Stimulated activated naive CD8-positive, alpha-beta T cell treated with anti-CD3 and anti-CD28 coated beads, Interleukin-15, Interleukin-2, amounts not matched to agents 100 ng/mL and 50 ng/mL, for 24 hours (primary cell): ENCODE data around the gene PDE6B.

ENCODE experiments used
- H3K27ac Mint-ChIP-seq: one replicate; pipeline ENCODE4 v1.8.0; 2021; ENCODE audit warnings: mild to moderate bottlenecking, mixed read lengths
- H3K27me3 Mint-ChIP-seq: one replicate; pipeline ENCODE4 v1.8.0; 2021; ENCODE audit warnings: mixed read lengths
- H3K36me3 Mint-ChIP-seq: one replicate; pipeline ENCODE4 v1.8.0; 2021; ENCODE audit warnings: low read depth, mixed read lengths
- H3K4me1 Mint-ChIP-seq: one replicate; pipeline ENCODE4 v1.8.0; 2021; ENCODE audit warnings: low read depth, mixed read lengths
- H3K4me3 Mint-ChIP-seq: one replicate; pipeline ENCODE4 v1.8.0; 2021; ENCODE audit warnings: mild to moderate bottlenecking, mixed read lengths
- H3K9me3 Mint-ChIP-seq: one replicate; pipeline ENCODE4 v1.8.0; 2021; ENCODE audit warnings: mixed read lengths

PDE6B gene

GRCh38 chr4:653080-653821 is 27.9 kb downstream of the PDE6B start:
- no peak overlapping the region for H3K27ac Mint-ChIP-seq
- H3K9me3 Mint-ChIP-seq: no peaks in the 10 kb centered on the region
- no peaks in the 10 kb centered on the region for H3K36me3 Mint-ChIP-seq
- no peaks in the 10 kb centered on the region for H3K4me1 Mint-ChIP-seq
- no peak overlapping the region for H3K4me3 Mint-ChIP-seq
- H3K27me3 Mint-ChIP-seq: peaks cover 6% of the 10 kb centered on the region

- H3K27ac Mint-ChIP-seq: no peak overlapping the region
- H3K36me3 Mint-ChIP-seq: no peaks in the 10 kb centered on the region
- H3K4me3 Mint-ChIP-seq: no peak overlapping the region
- no peaks in the 10 kb centered on the region for H3K4me1 Mint-ChIP-seq
- H3K9me3 Mint-ChIP-seq: no peaks in the 10 kb centered on the region
- H3K27me3 Mint-ChIP-seq: peaks cover 6% of the 10 kb centered on the region
Observed at GRCh38 chr4:653831-654502, 28.6 kb downstream of the PDE6B start.

GRCh38 chr4:654503-654845 is 29.1 kb downstream of the PDE6B start:
- Mint-ChIP-seq H3K4me1 (no peaks in the 10 kb centered on the region), H3K9me3 (no peaks in the 10 kb centered on the region), H3K4me3 (no peak overlapping the region), H3K27me3 (peaks cover 6% of the 10 kb centered on the region), H3K27ac (no peak overlapping the region), H3K36me3 (no peaks in the 10 kb centered on the region)

- no peaks in the 10 kb centered on the region for H3K36me3 Mint-ChIP-seq
- H3K4me1 Mint-ChIP-seq: no peaks in the 10 kb centered on the region
- H3K9me3 Mint-ChIP-seq: no peaks in the 10 kb centered on the region
- peaks cover 6% of the 10 kb centered on the region for H3K27me3 Mint-ChIP-seq
- no peak overlapping the region for H3K4me3 Mint-ChIP-seq
- H3K27ac Mint-ChIP-seq: no peak overlapping the region
Observed at GRCh38 chr4:654871-655463, 29.6 kb downstream of the PDE6B start.

GRCh38 chr4:655464-656151 is 30.2 kb downstream of the PDE6B start:
- peaks cover 6% of the 10 kb centered on the region for H3K27me3 Mint-ChIP-seq
- no peaks in the 10 kb centered on the region for H3K4me1 Mint-ChIP-seq
- H3K36me3 Mint-ChIP-seq: no peaks in the 10 kb centered on the region
- H3K9me3 Mint-ChIP-seq: no peaks in the 10 kb centered on the region
- H3K27ac Mint-ChIP-seq: no peak overlapping the region
- H3K4me3 Mint-ChIP-seq: no peak overlapping the region

GRCh38 chr4:656436-657337 is 31.3 kb downstream of the PDE6B start:
- Mint-ChIP-seq H3K27me3 (peaks cover 6% of the 10 kb centered on the region), H3K4me1 (no peaks in the 10 kb centered on the region), H3K9me3 (no peaks in the 10 kb centered on the region), H3K27ac (no peak overlapping the region), H3K4me3 (no peak overlapping the region), H3K36me3 (no peaks in the 10 kb centered on the region)

GRCh38 chr4:657338-657833 is 32.0 kb downstream of the PDE6B start:
- Mint-ChIP-seq H3K36me3 (no peaks in the 10 kb centered on the region), H3K27me3 (no peaks in the 10 kb centered on the region), H3K4me3 (no peak overlapping the region), H3K9me3 (no peaks in the 10 kb centered on the region), H3K4me1 (no peaks in the 10 kb centered on the region), H3K27ac (no peak overlapping the region)

- no peaks in the 10 kb centered on the region for H3K4me1 Mint-ChIP-seq
- no peaks in the 10 kb centered on the region for H3K36me3 Mint-ChIP-seq
- no peaks in the 10 kb centered on the region for H3K27me3 Mint-ChIP-seq
- H3K4me3 Mint-ChIP-seq: no peak overlapping the region
- no peak overlapping the region for H3K27ac Mint-ChIP-seq
- no peaks in the 10 kb centered on the region for H3K9me3 Mint-ChIP-seq
Observed at GRCh38 chr4:657834-658667, 32.7 kb downstream of the PDE6B start.

GRCh38 chr4:658681-659667 is 33.6 kb downstream of the PDE6B start:
- Mint-ChIP-seq H3K4me3 (no peak overlapping the region), H3K36me3 (no peaks in the 10 kb centered on the region), H3K27me3 (no peaks in the 10 kb centered on the region), H3K9me3 (no peaks in the 10 kb centered on the region), H3K4me1 (no peaks in the 10 kb centered on the region), H3K27ac (no peak overlapping the region)

- no peak overlapping the region for H3K27ac Mint-ChIP-seq
Observed at GRCh38 chr4:659851-660250, 34.5 kb downstream of the PDE6B start.

GRCh38 chr4:660401-660800 is 35.0 kb downstream of the PDE6B start:
- H3K36me3 Mint-ChIP-seq: no peaks in the 10 kb centered on the region
- H3K4me3 Mint-ChIP-seq: no peak overlapping the region
- H3K27ac Mint-ChIP-seq: no peak overlapping the region
- no peaks in the 10 kb centered on the region for H3K9me3 Mint-ChIP-seq
- H3K4me1 Mint-ChIP-seq: peaks cover 11% of the 10 kb centered on the region
- no peaks in the 10 kb centered on the region for H3K27me3 Mint-ChIP-seq

More at GRCh38 chr4:659851-660250, 34.5 kb downstream of the PDE6B start:
- Mint-ChIP-seq H3K27me3 (no peaks in the 10 kb centered on the region), H3K4me3 (no peak overlapping the region), H3K36me3 (no peaks in the 10 kb centered on the region), H3K4me1 (peaks cover 7% of the 10 kb centered on the region), H3K9me3 (no peaks in the 10 kb centered on the region)

- Mint-ChIP-seq H3K27me3 (no peaks in the 10 kb centered on the region), H3K9me3 (no peaks in the 10 kb centered on the region), H3K4me3 (no peak overlapping the region), H3K4me1 (peaks cover 12% of the 10 kb centered on the region), H3K27ac (no peak overlapping the region), H3K36me3 (no peaks in the 10 kb centered on the region)
Observed at GRCh38 chr4:661231-661630, 35.9 kb downstream of the PDE6B start.
